HG03060 (cell line): Measurements from ENCODE around the gene PSMC1.
"Not testable (repeated sequence)": the region's sequence is repeated elsewhere in the genome, so short reads cannot be mapped to it uniquely, and the experiment has no call there.

Experiments used
- ATAC-seq: cut with Tn5 transposase; IDR thresholded peaks from one replicate; pipeline ENCODE4 v1.9.1; 2021; ENCODE audit warnings: low read depth, moderate number of reproducible peaks; ENCODE audit not compliant: unreplicated experiment

Gene PSMC1

GRCh38 chr14:90256354-90257131, at the start of gene PSMC1:
TSS of gene PSMC1 (plus strand) at chr14:90256553. CDS start at chr14:90256598, 45 bp downstream.
- peak; percentile 58 for ATAC-seq

GRCh38 chr14:90213099-90213748, 43.1 kb upstream of the PSMC1 start:
- no peak for ATAC-seq

GRCh38 chr14:90228478-90228877, 27.9 kb upstream of the PSMC1 start:
- no peak for ATAC-seq

GRCh38 chr14:90229942-90230341, 26.4 kb upstream of the PSMC1 start:
- ATAC-seq = not testable (repeated sequence)

GRCh38 chr14:90235179-90235976, 21.0 kb upstream of the PSMC1 start:
- ATAC-seq = peak; percentile 77

- no peak for ATAC-seq
These were observed 17.2 kb upstream of the PSMC1 start for GRCh38 chr14:90239139-90239538.

GRCh38 chr14:90242444-90242843, 13.9 kb upstream of the PSMC1 start:
- no peak for ATAC-seq

- ATAC-seq = no peak
These were observed 9.4 kb upstream of the PSMC1 start for GRCh38 chr14:90246936-90247335.

- not testable (repeated sequence) for ATAC-seq
These were observed 8.9 kb upstream of the PSMC1 start for GRCh38 chr14:90247441-90247840.

- ATAC-seq = no peak
These were observed 7.8 kb upstream of the PSMC1 start for GRCh38 chr14:90248594-90248993.

GRCh38 chr14:90253826-90254225, 2.5 kb upstream of the PSMC1 start:
- no peak for ATAC-seq

GRCh38 chr14:90255871-90256270, 482 bp upstream of the PSMC1 start:
- ATAC-seq = peak; percentile 4

- ATAC-seq = peak; percentile 84
These were observed 7.5 kb downstream of the PSMC1 start for GRCh38 chr14:90263748-90264449.

- ATAC-seq = no peak
These were observed 10.2 kb downstream of the PSMC1 start for GRCh38 chr14:90266441-90267154.

GRCh38 chr14:90268420-90268819, 12.1 kb downstream of the PSMC1 start:
- ATAC-seq = no peak

GRCh38 chr14:90272523-90272922, 16.2 kb downstream of the PSMC1 start:
- no peak for ATAC-seq

- no peak for ATAC-seq
These were observed 17.2 kb downstream of the PSMC1 start for GRCh38 chr14:90273532-90273931.

GRCh38 chr14:90274019-90274418, 17.7 kb downstream of the PSMC1 start:
- no peak for ATAC-seq

- no peak for ATAC-seq
These were observed 18.6 kb downstream of the PSMC1 start for GRCh38 chr14:90274808-90275457.

- no peak for ATAC-seq
These were observed 19.1 kb downstream of the PSMC1 start for GRCh38 chr14:90275458-90275814.
